ELR (cell line): Measurements from ENCODE around the gene SIRT3.
"Not testable (repeated sequence)": the region's sequence is repeated elsewhere in the genome, so short reads cannot be mapped to it uniquely, and the experiment has no call there.

ENCODE experiments used
- DNase-seq: peaks from one replicate; pipeline ENCODE4 v3.0.0-alpha.2; 2015; ENCODE audit warnings: low read depth

SIRT3 gene

GRCh38 chr11:240315-240714, 4.2 kb upstream of the SIRT3 start:
- no peak for DNase-seq

GRCh38 chr11:238346-238745, 2.2 kb upstream of the SIRT3 start:
- not testable (repeated sequence) for DNase-seq

DNA sequence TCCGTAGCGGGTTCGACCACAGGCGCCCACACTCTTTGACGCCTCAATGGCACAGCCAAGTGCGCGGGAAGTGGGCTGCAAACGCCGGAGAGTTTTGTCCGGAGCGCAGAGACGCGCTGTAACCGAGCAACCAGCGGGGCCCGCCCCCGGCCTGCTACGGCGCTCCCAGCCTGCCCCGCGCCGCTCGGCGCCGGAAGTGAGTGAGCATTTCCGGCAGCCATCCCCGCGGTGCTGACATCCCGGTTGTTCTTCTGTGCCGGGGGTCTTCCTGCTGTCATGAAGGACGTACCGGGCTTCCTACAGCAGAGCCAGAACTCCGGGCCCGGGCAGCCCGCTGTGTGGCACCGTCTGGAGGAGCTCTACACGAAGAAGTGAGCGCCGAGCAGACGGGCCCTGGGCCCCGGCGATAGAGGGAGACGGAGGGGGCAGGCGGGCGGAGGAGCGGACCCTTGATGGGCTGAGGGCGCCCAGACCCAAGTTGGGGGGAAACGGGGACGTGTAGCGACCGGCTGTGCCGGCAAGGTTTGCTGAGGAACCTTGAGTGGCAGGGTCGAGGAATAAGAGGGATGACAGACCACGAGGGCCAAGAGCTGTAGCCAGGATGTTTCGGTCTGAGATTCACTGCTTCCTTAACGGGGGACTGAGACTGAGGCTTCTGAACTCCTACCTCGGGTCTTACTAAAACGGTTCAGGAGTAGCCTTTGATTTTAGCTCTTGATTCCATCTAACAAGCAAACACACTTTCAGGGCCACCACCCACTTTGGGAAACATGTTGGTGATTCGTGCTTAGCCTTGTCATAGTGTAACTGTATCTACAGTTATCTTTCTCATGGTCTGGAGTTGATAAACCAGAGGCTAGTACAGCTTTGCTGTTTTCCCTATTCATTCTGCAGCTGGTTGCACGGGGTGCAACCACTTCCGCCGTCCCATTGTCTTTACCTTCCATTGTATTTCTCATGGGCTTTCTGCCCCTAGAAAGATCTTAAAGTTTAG, 929 bp upstream of the SIRT3 start, which contains the start of gene PSMD13:
Gene PSMD13, plus strand, starts transcription at position 203 of the 994 bp plus-strand sequence. Its CDS starts 74 bp downstream, at position 277.
- peak; percentile 89 for DNase-seq

GRCh38 chr11:235609-235996, 539 bp downstream of the SIRT3 start:
- no peak for DNase-seq

GRCh38 chr11:235180-235579, 962 bp downstream of the SIRT3 start:
- no peak for DNase-seq

DNA sequence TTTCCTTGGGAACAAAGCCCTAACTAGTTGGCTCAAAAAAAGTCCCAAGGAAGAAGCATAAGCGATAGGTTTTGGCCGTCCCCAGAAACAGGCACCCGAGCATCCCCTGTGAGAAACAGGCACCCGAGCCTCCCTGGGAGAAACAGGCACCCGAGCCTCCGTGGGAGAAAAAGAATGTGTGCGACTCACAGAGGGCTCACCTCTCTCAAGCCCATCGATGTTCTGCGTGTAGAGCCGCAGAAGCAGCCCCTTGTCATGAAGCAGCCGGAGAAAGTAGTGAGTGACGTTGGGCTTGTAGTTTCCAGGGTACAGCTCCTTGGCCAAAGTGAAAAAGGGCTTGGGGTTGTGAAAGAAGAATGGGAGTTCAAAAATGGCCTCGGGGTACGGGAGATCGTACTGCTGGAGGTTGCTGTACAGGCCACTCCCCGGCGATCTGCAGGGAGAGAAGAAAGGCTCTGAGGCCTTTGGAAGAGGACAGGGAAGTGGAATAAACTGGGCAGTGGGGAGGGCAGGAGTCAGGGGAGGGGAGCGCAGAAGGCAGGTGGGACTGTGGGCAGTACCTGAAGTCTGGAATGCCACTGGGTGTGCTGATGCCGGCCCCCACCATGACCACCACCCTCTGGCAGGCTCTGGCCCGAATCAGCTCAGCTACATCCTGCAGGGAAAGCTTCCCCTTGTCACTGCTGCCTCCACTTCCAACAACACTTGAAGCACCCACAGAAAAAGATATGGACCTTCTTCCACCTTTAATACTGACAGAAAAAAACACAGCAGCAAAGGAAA, 3.2 kb downstream of the SIRT3 start:
- no peak for DNase-seq

GRCh38 chr11:230431-230830, 5.7 kb downstream of the SIRT3 start:
- DNase-seq: no peak

DNA sequence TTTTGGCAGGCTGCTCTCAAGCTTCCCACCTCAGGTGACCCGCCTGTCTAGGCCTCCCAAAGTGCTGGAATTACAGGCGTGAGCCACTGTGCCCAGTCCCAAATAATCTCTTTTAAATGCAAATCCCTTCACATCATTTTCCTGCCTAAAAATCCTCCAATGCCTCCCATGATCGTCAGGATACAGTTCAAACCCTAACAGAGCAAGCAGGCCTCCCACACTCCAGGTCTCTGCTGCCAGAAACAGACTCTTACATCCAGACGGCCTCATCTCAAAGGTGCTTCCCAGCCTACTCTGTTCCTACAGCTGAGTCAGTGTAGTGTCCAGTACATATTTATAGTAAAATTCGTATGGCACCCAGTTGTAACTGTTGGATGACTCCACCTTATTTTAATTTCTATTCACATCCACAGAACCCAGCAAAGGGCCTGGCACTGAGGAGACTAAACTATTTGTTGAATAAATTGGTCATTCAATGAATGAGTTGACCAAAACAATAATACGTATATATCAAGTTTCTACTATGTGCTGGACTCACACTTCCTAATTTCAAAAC, 8.2 kb downstream of the SIRT3 start:
- no peak for DNase-seq

DNA sequence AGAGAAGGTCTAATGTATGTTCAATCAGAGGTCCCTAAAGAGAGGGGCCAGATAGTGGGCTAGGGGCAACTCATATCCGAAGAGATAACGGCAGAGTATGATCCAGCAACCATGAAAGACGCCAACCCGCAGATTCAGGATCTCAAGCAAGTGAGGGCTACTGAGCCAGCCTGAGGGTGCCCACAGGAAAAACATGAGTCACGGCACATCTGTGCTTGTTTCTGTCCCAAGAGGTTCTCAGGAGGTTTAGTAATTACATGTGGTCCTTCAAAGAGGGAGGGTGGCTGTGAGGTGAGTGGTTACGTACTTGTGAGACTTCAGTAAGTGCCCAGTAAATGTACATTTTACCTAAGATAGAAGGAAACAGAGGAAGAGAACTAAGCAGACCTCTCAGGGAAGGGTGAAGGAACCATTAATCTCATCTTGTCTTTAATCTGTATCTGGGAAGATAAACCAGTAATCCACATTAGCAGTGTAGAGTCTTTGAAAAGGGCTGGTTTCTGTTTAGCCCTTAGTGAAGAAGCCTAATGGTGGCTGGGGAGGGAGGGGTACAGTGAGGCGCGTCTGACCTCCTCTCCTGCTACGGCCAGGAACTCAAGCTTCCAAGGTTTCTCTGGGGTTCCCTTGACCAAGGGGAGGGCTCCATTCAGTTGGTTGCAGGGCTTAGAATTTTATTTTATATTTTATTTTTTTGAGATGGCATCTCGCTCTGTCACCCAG, 10.2 kb downstream of the SIRT3 start:
- peak; percentile 58 for DNase-seq

DNA sequence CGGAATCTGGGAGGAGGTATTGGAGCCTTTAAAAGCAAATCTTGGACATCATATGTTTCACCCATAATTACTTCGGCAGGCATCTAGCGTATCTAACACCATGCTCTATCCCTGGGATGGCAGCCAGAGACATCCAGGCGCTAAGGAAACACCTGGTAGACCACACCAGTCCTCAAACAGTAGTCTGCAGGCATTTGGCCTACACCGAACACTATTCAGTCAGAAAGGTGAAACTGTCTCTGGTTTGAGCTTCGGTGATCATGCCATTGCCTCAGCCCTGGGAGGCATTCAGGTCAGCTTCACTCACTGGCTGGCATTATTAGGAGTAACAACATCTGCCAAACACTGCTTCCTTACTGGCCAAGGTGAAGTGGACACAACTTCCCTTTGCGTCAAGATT, 11.7 kb downstream of the SIRT3 start:
- no peak for DNase-seq

GRCh38 chr11:223884-224283, 12.3 kb downstream of the SIRT3 start:
- no peak for DNase-seq

- no peak for DNase-seq
Measured at GRCh38 chr11:223026-223789, 12.9 kb downstream of the SIRT3 start.

DNA sequence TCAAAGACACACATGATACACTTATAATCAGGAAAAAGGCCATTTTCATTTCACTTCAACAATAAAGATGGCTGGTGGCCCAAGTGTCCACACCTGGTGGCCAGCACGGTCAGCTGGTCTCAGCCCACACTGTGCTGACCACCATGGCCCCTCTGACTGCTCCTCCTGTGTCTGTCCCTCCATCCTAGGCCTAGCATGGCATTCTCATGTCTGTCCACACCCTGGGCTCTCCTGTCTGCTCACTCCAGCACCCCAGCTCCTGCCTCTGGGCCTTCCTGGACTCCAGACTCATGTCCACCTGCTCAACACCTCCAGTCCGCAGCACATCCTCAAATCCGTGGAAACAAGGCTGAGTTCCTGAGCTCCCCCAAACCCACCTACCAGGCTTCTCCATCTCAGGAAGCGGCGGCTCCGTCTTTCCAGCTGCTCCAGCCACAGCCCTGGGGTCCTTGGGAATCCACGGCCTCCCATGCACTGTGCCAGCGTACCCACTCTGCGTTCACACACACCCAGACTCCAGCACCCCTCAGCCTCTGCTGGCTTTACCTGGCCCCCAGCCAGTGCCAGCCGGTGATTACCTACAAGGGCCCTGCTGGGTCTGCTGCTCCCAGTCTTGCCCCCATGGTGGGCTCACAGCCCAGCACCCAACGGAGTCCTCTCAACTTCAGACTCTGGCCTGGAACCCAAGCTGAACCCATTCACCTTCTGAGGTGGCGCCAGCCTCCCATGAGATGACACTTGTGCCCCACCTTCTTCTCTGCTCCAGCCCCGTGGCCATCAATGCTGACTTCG, 13.9 kb downstream of the SIRT3 start:
- DNase-seq: no peak

- no peak for DNase-seq
Measured at GRCh38 chr11:221539-221938, 14.6 kb downstream of the SIRT3 start.

DNA sequence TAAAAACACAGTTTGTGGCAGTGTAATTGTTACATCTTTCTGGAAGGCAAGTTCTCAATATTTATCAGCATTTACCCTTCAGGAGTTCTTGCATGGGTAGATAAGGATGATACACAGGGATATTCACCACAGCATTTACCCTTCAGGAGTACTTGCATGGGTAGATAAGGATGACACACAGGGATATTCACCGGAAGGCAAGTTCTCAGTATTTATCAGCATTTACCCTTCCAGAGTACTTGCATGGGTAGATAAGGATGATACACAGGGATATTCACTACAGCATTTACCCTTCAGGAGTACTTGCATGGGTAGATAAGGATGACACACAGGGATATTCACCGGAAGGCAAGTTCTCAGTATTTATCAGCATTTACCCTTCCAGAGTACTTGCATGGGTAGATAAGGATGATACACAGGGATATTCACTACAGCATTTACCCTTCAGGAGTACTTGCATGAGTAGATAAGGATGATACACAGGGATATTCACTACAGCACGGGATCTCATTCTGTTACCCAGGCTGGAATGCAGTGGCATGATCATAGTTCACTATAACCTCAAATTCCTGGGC, 15.4 kb downstream of the SIRT3 start:
- DNase-seq: not testable (repeated sequence)

DNA sequence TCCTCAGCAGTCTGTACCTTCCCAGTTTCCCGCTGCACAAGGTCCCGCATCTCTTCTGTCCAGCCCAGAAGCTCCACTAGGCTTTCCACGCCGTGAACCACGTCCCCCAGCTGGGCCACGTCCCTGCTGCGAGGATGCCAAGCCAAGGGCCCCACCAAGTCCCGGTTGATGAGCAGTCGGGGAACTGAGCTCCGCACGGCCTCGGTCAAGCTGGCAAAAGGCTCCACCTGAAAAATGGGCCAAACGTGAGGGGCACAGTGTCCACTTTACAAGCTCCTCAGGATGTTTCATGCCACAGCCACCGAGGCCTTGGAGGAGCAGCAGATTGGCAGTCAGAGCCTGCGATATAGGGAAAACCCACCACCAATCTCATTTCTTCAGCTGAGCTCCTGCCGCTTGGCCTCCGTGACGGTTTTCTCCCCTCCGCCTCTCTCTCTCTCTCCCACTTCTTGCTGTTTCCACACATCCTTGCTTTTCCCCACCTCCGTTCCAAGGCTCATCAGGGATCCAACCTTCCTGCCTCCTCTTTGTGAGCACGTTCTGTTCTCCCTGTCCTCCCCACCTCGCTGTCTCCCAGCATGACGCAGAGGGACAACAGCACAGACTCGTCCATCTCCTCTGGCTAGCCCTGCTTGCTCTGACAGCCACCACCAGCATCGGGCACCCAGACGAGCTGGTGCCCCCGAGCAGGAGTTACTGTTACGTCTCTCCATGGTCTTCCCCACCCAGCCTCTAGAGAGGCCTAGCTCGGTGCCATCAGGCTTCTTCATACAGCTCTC, 17.1 kb downstream of the SIRT3 start:
- no peak for DNase-seq

- peak; percentile 12 for DNase-seq
Measured at GRCh38 chr11:217704-218103, 18.4 kb downstream of the SIRT3 start.

GRCh38 chr11:216081-216974, 19.8 kb downstream of the SIRT3 start:
- DNase-seq: no peak
